ENCODE measurements around the gene KSR1.

DNA sequence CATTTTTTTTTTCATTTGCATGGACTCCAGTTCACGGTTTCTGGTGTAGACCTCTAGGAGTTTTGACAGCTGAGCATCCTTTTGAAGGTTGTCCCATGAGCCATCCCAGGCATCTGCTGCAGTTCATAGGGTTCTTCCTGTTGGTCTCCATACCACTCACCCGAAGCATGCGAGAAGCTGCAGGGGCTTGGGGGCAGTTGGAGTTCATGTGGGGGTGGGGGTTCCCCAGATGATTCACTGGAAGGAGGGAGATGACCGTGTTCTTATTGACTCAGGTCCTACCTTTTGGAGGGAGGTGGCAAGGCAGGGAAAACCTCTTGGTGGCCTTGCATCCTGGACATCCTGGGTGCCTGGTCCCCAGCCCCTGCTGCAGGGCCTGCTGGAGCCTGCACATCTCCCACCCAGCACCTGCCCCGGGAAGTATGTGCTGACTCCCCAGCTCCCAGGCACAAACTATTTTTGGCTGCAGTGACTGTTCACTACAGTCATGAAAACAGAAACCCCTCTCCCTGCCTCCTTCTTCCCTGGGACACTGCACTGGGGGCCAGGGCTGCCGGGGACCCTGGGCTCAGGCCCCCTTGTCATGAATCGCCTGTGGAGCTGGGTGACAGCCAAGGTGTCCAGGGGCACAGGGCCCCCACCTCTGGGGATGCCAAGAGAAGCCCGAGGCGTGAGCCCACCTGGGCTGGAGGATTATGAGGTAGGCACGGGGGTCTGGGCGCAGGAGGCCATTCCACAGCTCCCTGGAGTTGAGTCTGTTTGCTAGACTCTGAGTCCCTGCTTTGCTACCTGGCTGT, 109.8 kb downstream of the KSR1 start:
- TF ChIP-seq MXI1 (conservative IDR thresholded peaks at IDR 0.05; ENCODE audit: poor library complexity, severe bottlenecking) (no peak), EP300 (conservative IDR thresholded peaks at IDR 0.05; ENCODE audit: poor library complexity, severe bottlenecking) (no peak)
